ENCODE measurements around the gene LRRC4C. TPM values are rescaled to one million over a fixed set of nuclear protein-coding genes. Genes with fewer than 3 reads are reported as not detected.

Gene LRRC4C
- total and polyA plus RNA-seq, 4 donors = 0.33 to 5.3 (median 0.43) TPM

- H3K4me3 ChIP-seq = no peak overlapping the region
- peaks cover 0 to 29% (median 2%) of the 10 kb centered on the region in 5 donors for H3K4me1 ChIP-seq (ENCODE audit: control insufficient read depth in 5 of 5, insufficient read depth in 5 of 5, low read length in 5 of 5)
- no peak for ATAC-seq (ENCODE audit: insufficient read depth, low FRiP score)
- TF ChIP-seq CTCF (IDR thresholded peaks at IDR 0.05; ENCODE audit: control extremely low read depth, extremely low read depth) = no peak
- H3K27me3 ChIP-seq (ENCODE audit: control insufficient read depth in 3 of 3, insufficient read depth in 3 of 3, low read length in 2 of 3) = peaks cover 0 to 3% (median 0%) of the 10 kb centered on the region in 3 donors
- no peaks in the 10 kb centered on the region for H3K9me3 ChIP-seq (ENCODE audit: control insufficient read depth in 4 of 4, insufficient read depth in 3 of 4, low read length in 3 of 4)
- no peak overlapping the region for H3K27ac ChIP-seq (ENCODE audit: low read depth in 1 of 2, low read length in 1 of 2)
- 63 to 70% methylated on average over 7 of the region's 7 CpGs for WGBS, 2 donors
- DNase-seq = peak in 1 of 3 donors; percentile 47
- H3K9ac ChIP-seq (ENCODE audit: insufficient read depth in 1 of 2, low read length in 2 of 2) = no peak overlapping the region
- no peaks in the 10 kb centered on the region for H3K36me3 ChIP-seq (ENCODE audit: control insufficient read depth in 4 of 4, insufficient read depth in 4 of 4, low read length in 4 of 4)
Observed at GRCh38 chr11:40291741-40292140, 1167.7 kb downstream of the LRRC4C start.

DNA sequence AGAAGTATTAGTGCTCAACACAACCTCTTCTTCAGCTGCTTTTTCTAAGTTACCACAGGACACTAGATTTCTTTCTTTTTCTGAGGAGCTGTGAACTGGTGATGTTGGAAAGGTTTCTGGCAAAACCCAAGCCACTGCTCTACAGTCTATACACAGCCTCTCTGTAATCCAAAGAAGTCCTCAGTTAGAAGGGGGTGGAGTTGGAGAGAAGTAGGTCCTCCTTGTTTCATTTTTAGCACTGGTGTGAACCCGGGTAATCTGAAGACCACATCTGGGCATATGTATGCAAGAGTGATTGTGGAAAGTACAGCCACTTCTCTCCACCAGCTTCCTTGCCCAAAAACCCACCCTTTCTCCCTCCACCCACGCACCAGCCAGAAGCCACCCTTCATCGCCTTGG lies 1168.1 kb downstream of the LRRC4C start:
- H3K9ac ChIP-seq (ENCODE audit: insufficient read depth in 1 of 2, low read length in 2 of 2) = no peak overlapping the region
- DNase-seq (peak in 2 of 3 donors; percentile 39 to 47), ATAC-seq (ENCODE audit: insufficient read depth, low FRiP score) (no peak)
- peaks cover 0 to 29% (median 2%) of the 10 kb centered on the region in 5 donors for H3K4me1 ChIP-seq (ENCODE audit: control insufficient read depth in 5 of 5, insufficient read depth in 5 of 5, low read length in 5 of 5)
- no peaks in the 10 kb centered on the region for H3K36me3 ChIP-seq (ENCODE audit: control insufficient read depth in 4 of 4, insufficient read depth in 4 of 4, low read length in 4 of 4)
- no peak overlapping the region for H3K4me3 ChIP-seq
- H3K27ac ChIP-seq (ENCODE audit: low read depth in 1 of 2, low read length in 1 of 2) = no peak overlapping the region
- H3K27me3 ChIP-seq (ENCODE audit: control insufficient read depth in 3 of 3, insufficient read depth in 3 of 3, low read length in 2 of 3) = peaks cover 0 to 3% (median 0%) of the 10 kb centered on the region in 3 donors
- no peak for TF ChIP-seq CTCF (IDR thresholded peaks at IDR 0.05; ENCODE audit: control extremely low read depth, extremely low read depth)
- no peaks in the 10 kb centered on the region for H3K9me3 ChIP-seq (ENCODE audit: control insufficient read depth in 4 of 4, insufficient read depth in 3 of 4, low read length in 3 of 4)
- 53 to 54% methylated on average over 3 of the region's 3 CpGs for WGBS, 2 donors

- Histone ChIP-seq H3K27ac (ENCODE audit: low read depth in 1 of 2, low read length in 1 of 2) (no peak overlapping the region), H3K9me3 (ENCODE audit: control insufficient read depth in 4 of 4, insufficient read depth in 3 of 4, low read length in 3 of 4) (no peaks in the 10 kb centered on the region), H3K4me1 (ENCODE audit: control insufficient read depth in 5 of 5, insufficient read depth in 5 of 5, low read length in 5 of 5) (peaks cover 0 to 29% (median 2%) of the 10 kb centered on the region in 5 donors), H3K27me3 (ENCODE audit: control insufficient read depth in 3 of 3, insufficient read depth in 3 of 3, low read length in 2 of 3) (peaks cover 0 to 3% (median 0%) of the 10 kb centered on the region in 3 donors), H3K36me3 (ENCODE audit: control insufficient read depth in 4 of 4, insufficient read depth in 4 of 4, low read length in 4 of 4) (no peaks in the 10 kb centered on the region), H3K4me3 (no peak overlapping the region), H3K9ac (ENCODE audit: insufficient read depth in 1 of 2, low read length in 2 of 2) (no peak overlapping the region)
- DNase-seq (peak in 2 of 3 donors; percentile 40 to 64), ATAC-seq (ENCODE audit: insufficient read depth, low FRiP score) (no peak)
- WGBS, 2 donors = 28 to 47% methylated on average over 2 of the region's 2 CpGs
- no peak for TF ChIP-seq CTCF (IDR thresholded peaks at IDR 0.05; ENCODE audit: control extremely low read depth, extremely low read depth)
Observed at GRCh38 chr11:40290171-40290631, 1169.3 kb downstream of the LRRC4C start.

GRCh38 chr11:40289370-40289769 lies 1170.1 kb downstream of the LRRC4C start:
- 84 to 88% methylated on average over 2 of the region's 2 CpGs for WGBS, 2 donors

More at GRCh38 chr11:40289370-40289769, 1170.1 kb downstream of the LRRC4C start:
- TF ChIP-seq CTCF (IDR thresholded peaks at IDR 0.05; ENCODE audit: control extremely low read depth, extremely low read depth) = no peak
- ATAC-seq (ENCODE audit: insufficient read depth, low FRiP score) = no peak
- no peak overlapping the region for H3K27ac ChIP-seq (ENCODE audit: low read depth in 1 of 2, low read length in 1 of 2)
- no peak overlapping the region for H3K4me3 ChIP-seq
- peaks cover 0 to 3% (median 0%) of the 10 kb centered on the region in 3 donors for H3K27me3 ChIP-seq (ENCODE audit: control insufficient read depth in 3 of 3, insufficient read depth in 3 of 3, low read length in 2 of 3)
- peaks cover 0 to 29% (median 2%) of the 10 kb centered on the region in 5 donors for H3K4me1 ChIP-seq (ENCODE audit: control insufficient read depth in 5 of 5, insufficient read depth in 5 of 5, low read length in 5 of 5)
- H3K9me3 ChIP-seq (ENCODE audit: control insufficient read depth in 4 of 4, insufficient read depth in 3 of 4, low read length in 3 of 4) = no peaks in the 10 kb centered on the region
- DNase-seq = peak in 1 of 3 donors; percentile 22
- H3K9ac ChIP-seq (ENCODE audit: insufficient read depth in 1 of 2, low read length in 2 of 2) = no peak overlapping the region
- no peaks in the 10 kb centered on the region for H3K36me3 ChIP-seq (ENCODE audit: control insufficient read depth in 4 of 4, insufficient read depth in 4 of 4, low read length in 4 of 4)

Data from lung (tissue), 12 donors.